ENCODE measurements around the gene CHN2.

GRCh38 chr7:29158795-29159423, 35.7 kb upstream of the CHN2 start:
- TF ChIP-seq CTCF (IDR thresholded peaks at IDR 0.05) (no peak), EZH2 (IDR thresholded peaks at IDR 0.05; ENCODE audit: borderline replicate concordance, insufficient read depth, low read depth, low read length, poor library complexity, severe bottlenecking) (no peak)

Measured in B cell (primary cell).